Fibroblast of lung (primary cell): ENCODE results near the gene ENOX1. TPM values are rescaled to one million over a fixed set of nuclear protein-coding genes. Genes with fewer than 3 reads are reported as not detected.

Source experiments
- DNase-seq, 2 donors: peaks; one replicate each; pipeline versions ENCODE4 v3.0.0 to v3.0.0-alpha.2; 2010; ENCODE audit warnings: low read depth in 2 of 2
- H2AFZ ChIP-seq: 2 replicates; pipeline ENCODE4 v1.5.1; 2012; ENCODE audit warnings: low read length, control low read depth, inconsistent platforms
- H3K27ac ChIP-seq: 2 replicates; pipeline ENCODE4 v1.5.1; 2011; ENCODE audit warnings: low read length, control low read depth; ENCODE audit not compliant: insufficient read depth
- H3K27me3 ChIP-seq: 2 replicates; pipeline ENCODE4 v1.5.1; 2011; ENCODE audit warnings: mild to moderate bottlenecking, low read length; ENCODE audit not compliant: control insufficient read depth, insufficient read depth
- H3K36me3 ChIP-seq: 2 replicates; pipeline ENCODE4 v1.5.1; 2011; ENCODE audit warnings: low read length; ENCODE audit not compliant: control insufficient read depth, insufficient read depth
- H3K4me1 ChIP-seq: 2 replicates; pipeline ENCODE4 v1.5.1; 2011; ENCODE audit warnings: low read length; ENCODE audit not compliant: control insufficient read depth, insufficient read depth; ENCODE audit errors: extremely low read depth
- H3K4me2 ChIP-seq: 2 replicates; pipeline ENCODE4 v1.5.1; 2011; ENCODE audit warnings: low read length, control low read depth; ENCODE audit not compliant: insufficient read depth; ENCODE audit errors: extremely low read depth
- H3K4me3 ChIP-seq, 4 experiments: fragments of 200-600 bp in 1 of 4; sonication (generic) in 1 of 4; replicated peaks in 1 of 4; 2 replicates each; pipeline ENCODE4 v1.5.1; 2011 to 2016; ENCODE audit warnings: low read length in 4 of 4, low read depth in 3 of 4, mild to moderate bottlenecking in 3 of 4, control low read depth in 2 of 4, inconsistent platforms in 1 of 4, mixed read lengths in 1 of 4; ENCODE audit not compliant: insufficient read depth in 1 of 4; ENCODE audit errors: control extremely low read depth in 1 of 4
- H3K79me2 ChIP-seq: 2 replicates; pipeline ENCODE4 v1.5.1; 2012; ENCODE audit warnings: mild to moderate bottlenecking, low read length, inconsistent platforms; ENCODE audit not compliant: control insufficient read depth, insufficient read depth
- H3K9ac ChIP-seq: 2 replicates; pipeline ENCODE4 v1.5.1; 2011; ENCODE audit warnings: mild to moderate bottlenecking, low read length, control low read depth; ENCODE audit not compliant: insufficient read depth
- H3K9me3 ChIP-seq: 2 replicates; pipeline ENCODE4 v1.5.1; 2012; ENCODE audit warnings: low read depth, low read length; ENCODE audit not compliant: control insufficient read depth, insufficient read depth
- H4K20me1 ChIP-seq: 2 replicates; pipeline ENCODE4 v1.5.1; 2011; ENCODE audit warnings: low read length; ENCODE audit not compliant: control insufficient read depth, insufficient read depth; ENCODE audit errors: extremely low read depth
- CTCF ChIP-seq, 2 donors: IDR thresholded peaks in 1 of 2; conservative IDR thresholded peaks in 1 of 2; 1 replicate in 1 of 2; 2 replicates in 1 of 2; pipeline ENCODE4 v1.5.1; 2011 to 2012; ENCODE audit warnings: low read length in 2 of 2, control low read depth in 1 of 2, inconsistent platforms in 1 of 2, low read depth in 1 of 2, mild to moderate bottlenecking in 1 of 2
- EZH2 ChIP-seq: IDR thresholded peaks from 2 replicates; pipeline ENCODE4 v1.5.1; 2012; ENCODE audit warnings: low read length, control low read depth, mild to moderate bottlenecking; ENCODE audit errors: missing control alignments
- polyA plus RNA-seq, 2 donors: library from polyadenylated mRNA; depleted of rRNA in 1 of 2; stranded (reverse) in 1 of 2; unstranded in 1 of 2; fragments of >200 nt; gene quantifications; 2 replicates each; pipeline ENCODE4 v1.2.1, GENCODE V29; 2011 to 2012; ENCODE audit warnings: missing spikeins in 1 of 2
- total RNA-seq: library from RNA; depleted of rRNA; stranded (reverse); fragments of >200 nt; gene quantifications from 2 replicates; pipeline ENCODE4 v1.2.1, GENCODE V29; 2014

The ENOX1 gene
- total and polyA plus RNA-seq, 2 donors (not counting 1 experiment from before 2014, with no cell fraction given) = 3.5 to 7.6 TPM

DNA sequence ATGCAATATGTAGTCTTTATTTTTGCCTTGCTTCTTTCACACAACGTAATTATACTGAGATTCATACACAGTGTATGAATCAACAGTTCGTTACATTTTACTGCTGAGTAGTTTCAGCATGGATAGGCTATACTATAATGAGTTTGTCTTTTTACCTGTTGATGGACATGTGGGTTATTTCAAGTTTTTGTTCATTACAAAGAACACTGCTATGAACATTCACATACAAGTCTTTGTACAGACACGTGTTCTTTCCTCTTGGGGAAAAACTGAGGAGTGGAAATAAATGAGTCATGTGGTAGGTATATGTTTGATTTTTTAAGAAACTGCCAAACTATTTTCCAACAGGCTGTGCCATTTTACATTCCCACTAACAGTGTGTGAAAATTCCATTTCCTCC, 35.1 kb downstream of the ENOX1 start:
- no peaks in the 10 kb centered on the region for H3K36me3 ChIP-seq
- TF ChIP-seq EZH2 = no peak
- no peak for TF ChIP-seq CTCF (conservative IDR thresholded peaks at IDR 0.05 in 1 of 2, IDR thresholded peaks at IDR 0.05 in 1 of 2; ENCODE audit: low read depth in 1 of 2, low read length in 2 of 2)
- H3K27me3 ChIP-seq = no peaks in the 10 kb centered on the region
- no peaks in the 10 kb centered on the region for H3K4me1 ChIP-seq
- no peaks in the 10 kb centered on the region for H3K9me3 ChIP-seq
- H2AFZ ChIP-seq = no peak overlapping the region
- no peak overlapping the region for H3K9ac ChIP-seq
- H4K20me1 ChIP-seq = no peaks in the 10 kb centered on the region
- no peak overlapping the region for H3K4me3 ChIP-seq
- no peak overlapping the region for H3K27ac ChIP-seq
- H3K4me2 ChIP-seq = no peak overlapping the region
- H3K79me2 ChIP-seq = no peaks in the 10 kb centered on the region
- no peak for DNase-seq

- no peaks in the 10 kb centered on the region for H3K4me1 ChIP-seq
- H3K4me3 ChIP-seq = no peak overlapping the region
- H3K27me3 ChIP-seq = no peaks in the 10 kb centered on the region
- no peaks in the 10 kb centered on the region for H3K9me3 ChIP-seq
- no peak overlapping the region for H3K9ac ChIP-seq
- H3K79me2 ChIP-seq = no peaks in the 10 kb centered on the region
- no peak overlapping the region for H3K27ac ChIP-seq
- H4K20me1 ChIP-seq = no peaks in the 10 kb centered on the region
- H3K36me3 ChIP-seq = no peaks in the 10 kb centered on the region
- no peak for TF ChIP-seq CTCF (conservative IDR thresholded peaks at IDR 0.05 in 1 of 2, IDR thresholded peaks at IDR 0.05 in 1 of 2; ENCODE audit: low read depth in 1 of 2, low read length in 2 of 2)
- TF ChIP-seq EZH2 = no peak
- no peak for DNase-seq
- H3K4me2 ChIP-seq = no peak overlapping the region
- H2AFZ ChIP-seq = no peak overlapping the region
Measured at GRCh38 chr13:43749503-43749902, 37.3 kb downstream of the ENOX1 start.

DNA sequence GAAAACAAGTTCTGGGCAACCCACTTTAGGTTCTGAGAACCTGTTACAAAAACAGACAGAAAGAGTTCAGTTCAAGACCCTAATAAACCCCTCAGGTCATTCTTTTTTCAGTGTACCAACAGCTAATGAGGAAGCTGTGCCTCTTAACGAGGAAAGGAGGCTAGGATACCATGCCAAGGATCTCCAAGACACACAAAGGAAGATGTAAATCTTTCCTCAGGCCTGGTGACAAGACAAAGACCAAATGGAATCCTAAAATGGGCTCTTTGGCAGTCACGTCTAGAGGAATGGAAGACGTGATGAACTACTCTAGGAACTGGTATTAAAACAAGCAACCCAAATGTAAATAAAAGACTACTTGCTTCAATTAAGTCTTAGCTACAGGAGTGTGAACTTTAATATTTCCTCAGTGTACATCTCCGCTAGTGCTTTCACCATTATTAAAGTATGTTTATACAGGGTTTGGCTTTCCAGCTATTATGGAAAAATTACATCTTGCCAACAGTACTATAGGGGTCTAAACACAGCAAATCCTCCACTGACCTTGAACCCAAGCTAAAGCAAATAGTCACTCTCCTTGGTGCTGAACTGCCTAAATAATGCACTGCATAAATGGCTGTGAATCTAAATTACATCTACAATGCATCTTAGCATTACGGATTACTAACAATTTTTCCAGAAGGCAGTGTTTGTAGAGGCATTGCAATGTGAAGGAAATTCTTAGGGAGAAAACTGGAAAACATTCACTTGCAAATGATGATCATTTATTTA, 42.3 kb downstream of the ENOX1 start:
- Histone ChIP-seq H3K9ac (no peak overlapping the region), H3K27ac (no peak overlapping the region), H3K36me3 (no peaks in the 10 kb centered on the region), H3K79me2 (no peaks in the 10 kb centered on the region), H3K4me2 (no peak overlapping the region), H3K4me3 (no peak overlapping the region), H2AFZ (no peak overlapping the region), H4K20me1 (no peaks in the 10 kb centered on the region), H3K4me1 (no peaks in the 10 kb centered on the region), H3K27me3 (no peaks in the 10 kb centered on the region), H3K9me3 (no peaks in the 10 kb centered on the region)
- peak in 1 of 2 donors; percentile 18 for DNase-seq
- TF ChIP-seq EZH2 (no peak), CTCF (conservative IDR thresholded peaks at IDR 0.05 in 1 of 2, IDR thresholded peaks at IDR 0.05 in 1 of 2; ENCODE audit: low read depth in 1 of 2, low read length in 2 of 2) (no peak)
